EL (cell line): Measurements from ENCODE around the gene NQO2.
A peak's percentile ranks its signal among the peaks of the same experiment; 100 is the strongest.
"Not testable (repeated sequence)": the region's sequence is repeated elsewhere in the genome, so short reads cannot be mapped to it uniquely, and the experiment has no call there.

Experiments used
- DNase-seq: peaks from one replicate; pipeline ENCODE4 v3.0.0-alpha.2; 2016

The NQO2 gene

GRCh38 chr6:3045777-3046176 lies 46.1 kb downstream of the NQO2 start:
- no peak for DNase-seq

- DNase-seq, result peak; percentile 20
These were observed 46.6 kb downstream of the NQO2 start for GRCh38 chr6:3046295-3046694.

- DNase-seq, result not testable (repeated sequence)
These were observed 48.3 kb downstream of the NQO2 start for GRCh38 chr6:3048009-3048408.

- no peak for DNase-seq
These were observed 53.0 kb downstream of the NQO2 start for GRCh38 chr6:3052481-3053230.

- no peak for DNase-seq
These were observed 53.5 kb downstream of the NQO2 start for GRCh38 chr6:3053231-3053508.

GRCh38 chr6:3054229-3055157 lies 54.8 kb downstream of the NQO2 start:
- DNase-seq, result peak; percentile 32

- not testable (repeated sequence) for DNase-seq
These were observed 55.4 kb downstream of the NQO2 start for GRCh38 chr6:3055158-3055499.

- no peak for DNase-seq
These were observed 57.5 kb downstream of the NQO2 start for GRCh38 chr6:3057063-3057770.

- DNase-seq, result no peak
These were observed 59.3 kb downstream of the NQO2 start for GRCh38 chr6:3058957-3059356.

GRCh38 chr6:3060092-3060491 lies 60.4 kb downstream of the NQO2 start:
- DNase-seq, result not testable (repeated sequence)

GRCh38 chr6:3061501-3061941 lies 61.8 kb downstream of the NQO2 start:
- DNase-seq, result peak; percentile 91

GRCh38 chr6:3063340-3063732 lies 63.6 kb downstream of the NQO2 start:
- peak; percentile 25 for DNase-seq

- DNase-seq, result peak; percentile 94
These were observed 64.3 kb downstream of the NQO2 start for GRCh38 chr6:3063733-3064700.

- peak; percentile 92 for DNase-seq
These were observed 68.9 kb downstream of the NQO2 start, which contains the start of gene RIPK1 for GRCh38 chr6:3068329-3069214. Gene RIPK1 (plus strand): TSS chr6:3068494. CDS start chr6:3076824, 8,330 bp downstream.
